Cardiac muscle cell (in vitro differentiated cells and primary cell): ENCODE data around the gene ZMYM2. TPM values are rescaled to one million over a fixed set of nuclear protein-coding genes. Genes with fewer than 3 reads are reported as not detected.

Source experiments
- DNase-seq, 2 donors: peaks; one replicate each; pipeline versions ENCODE4 v3.0.0 to v3.0.0-alpha.2; 2010 to 2017; ENCODE audit warnings: low read depth in 1 of 2, low spot score in 1 of 2
- H3K27ac ChIP-seq: fragments of 200-600 bp; sonication (generic); 2 replicates; pipeline ENCODE4 v1.5.1; 2016
- H3K27me3 ChIP-seq: fragments of 200-600 bp; sonication (generic); 2 replicates; pipeline ENCODE4 v1.6.0; 2016; ENCODE audit warnings: control low read depth
- H3K36me3 ChIP-seq: fragments of 200-600 bp; sonication (generic); 2 replicates; pipeline ENCODE4 v1.5.1; 2016; ENCODE audit warnings: control low read depth
- H3K4me1 ChIP-seq: fragments of 200-600 bp; sonication (generic); 2 replicates; pipeline ENCODE4 v1.8.1; 2017; ENCODE audit warnings: low read depth, mild to moderate bottlenecking, mixed run types
- H3K4me3 ChIP-seq: fragments of 200-600 bp; sonication (generic); 2 replicates; pipeline ENCODE4 v1.5.1; 2016; ENCODE audit warnings: mild to moderate bottlenecking
- H3K9me3 ChIP-seq: fragments of 200-600 bp; sonication (generic); 2 replicates; pipeline ENCODE4 v1.5.1; 2017; ENCODE audit warnings: low read depth, mild to moderate bottlenecking, control low read depth
- polyA plus RNA-seq: library from polyadenylated mRNA; unstranded; fragments of >200 nt; fragmentation: Nextera tagmentation; extraction: Ambion mirVana; gene quantifications from 2 replicates; pipeline ENCODE4 v1.2.1, GENCODE V29; 2016
- total RNA-seq: library from RNA; depleted of rRNA; stranded (reverse); fragments of >200 nt; gene quantifications from 2 replicates; pipeline ENCODE4 v1.2.3, GENCODE V29; 2016
- TF ChIP-seq, protein P1 (sequence below): IDR thresholded peaks from 2 replicates; pipeline ENCODE4 v1.5.1; 2012; ENCODE audit warnings: low read depth, mild to moderate bottlenecking, low read length

The ZMYM2 gene
- total and polyA plus RNA-seq, 2 experiments from 2014 or later = 42.5 to 82.1 TPM

DNA sequence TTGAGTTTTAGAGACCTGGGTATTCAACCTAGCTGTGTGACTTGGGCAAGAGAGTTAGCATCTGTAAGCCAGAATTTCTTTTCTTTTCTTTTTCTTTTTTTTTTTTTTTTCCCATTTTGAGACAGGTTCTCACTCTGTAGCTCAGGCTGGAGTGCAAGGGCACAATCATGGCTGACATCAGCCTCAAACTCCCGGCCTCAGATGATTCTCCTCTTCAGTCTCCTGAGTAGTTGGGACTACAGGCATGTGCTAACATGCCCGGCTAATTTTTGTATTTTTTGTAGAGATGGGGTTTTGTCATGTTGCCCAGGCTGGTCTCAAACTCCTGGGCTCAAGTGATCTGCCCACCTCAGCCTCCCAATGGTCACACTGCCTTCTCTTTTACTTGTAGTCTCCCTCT, 33.0 kb downstream of the ZMYM2 start:
- peaks cover 17% of the 10 kb centered on the region for H3K36me3 ChIP-seq
- TF ChIP-seq, protein P1, sequence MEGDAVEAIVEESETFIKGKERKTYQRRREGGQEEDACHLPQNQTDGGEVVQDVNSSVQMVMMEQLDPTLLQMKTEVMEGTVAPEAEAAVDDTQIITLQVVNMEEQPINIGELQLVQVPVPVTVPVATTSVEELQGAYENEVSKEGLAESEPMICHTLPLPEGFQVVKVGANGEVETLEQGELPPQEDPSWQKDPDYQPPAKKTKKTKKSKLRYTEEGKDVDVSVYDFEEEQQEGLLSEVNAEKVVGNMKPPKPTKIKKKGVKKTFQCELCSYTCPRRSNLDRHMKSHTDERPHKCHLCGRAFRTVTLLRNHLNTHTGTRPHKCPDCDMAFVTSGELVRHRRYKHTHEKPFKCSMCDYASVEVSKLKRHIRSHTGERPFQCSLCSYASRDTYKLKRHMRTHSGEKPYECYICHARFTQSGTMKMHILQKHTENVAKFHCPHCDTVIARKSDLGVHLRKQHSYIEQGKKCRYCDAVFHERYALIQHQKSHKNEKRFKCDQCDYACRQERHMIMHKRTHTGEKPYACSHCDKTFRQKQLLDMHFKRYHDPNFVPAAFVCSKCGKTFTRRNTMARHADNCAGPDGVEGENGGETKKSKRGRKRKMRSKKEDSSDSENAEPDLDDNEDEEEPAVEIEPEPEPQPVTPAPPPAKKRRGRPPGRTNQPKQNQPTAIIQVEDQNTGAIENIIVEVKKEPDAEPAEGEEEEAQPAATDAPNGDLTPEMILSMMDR = no peak
- no peaks in the 10 kb centered on the region for H3K9me3 ChIP-seq
- H3K4me3 ChIP-seq = no peak overlapping the region
- no peaks in the 10 kb centered on the region for H3K27me3 ChIP-seq
- no peak overlapping the region for H3K27ac ChIP-seq
- peaks cover 11% of the 10 kb centered on the region for H3K4me1 ChIP-seq
- no peak for DNase-seq

DNA sequence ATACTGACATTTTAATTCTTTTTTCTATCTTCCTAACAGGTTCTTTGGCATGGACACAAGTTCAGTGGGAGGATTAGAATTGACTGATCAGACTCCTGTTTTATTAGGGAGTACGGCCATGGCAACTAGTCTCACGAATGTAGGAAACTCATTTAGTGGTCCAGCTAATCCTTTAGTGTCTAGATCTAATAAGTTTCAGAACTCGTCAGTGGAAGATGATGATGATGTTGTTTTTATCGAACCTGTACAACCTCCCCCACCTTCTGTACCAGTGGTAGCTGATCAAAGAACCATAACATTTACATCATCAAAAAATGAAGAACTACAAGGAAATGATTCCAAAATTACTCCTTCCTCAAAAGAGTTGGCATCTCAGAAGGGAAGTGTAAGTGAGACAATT, 34.5 kb downstream of the ZMYM2 start:
- Histone ChIP-seq H3K4me1 (peaks cover 11% of the 10 kb centered on the region), H3K4me3 (no peak overlapping the region), H3K9me3 (no peaks in the 10 kb centered on the region), H3K27me3 (no peaks in the 10 kb centered on the region), H3K27ac (peak overlapping the region; percentile 46), H3K36me3 (peaks cover 17% of the 10 kb centered on the region)
- no peak for DNase-seq
- TF ChIP-seq, protein P1 = no peak

DNA sequence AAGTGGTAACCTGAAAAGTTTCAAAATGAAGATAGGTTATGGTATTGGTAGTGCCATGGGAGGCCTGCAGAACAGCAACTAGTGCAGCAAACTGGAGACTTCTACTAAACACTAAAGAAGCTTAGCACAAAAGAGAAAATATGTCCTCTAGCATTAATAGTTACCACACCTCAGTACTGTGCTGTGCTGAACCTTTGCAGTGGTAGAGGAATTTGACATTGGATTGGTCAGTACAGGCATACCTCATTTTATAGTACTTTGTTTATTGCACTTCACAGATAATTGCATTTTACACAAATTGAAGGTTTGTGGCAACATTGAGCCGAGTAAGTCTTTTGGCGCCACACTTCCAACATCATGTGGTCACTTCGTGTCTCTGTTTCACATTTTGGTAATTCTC, 40.4 kb downstream of the ZMYM2 start:
- TF ChIP-seq, protein P1 = no peak
- H3K27me3 ChIP-seq = no peaks in the 10 kb centered on the region
- no peak overlapping the region for H3K4me3 ChIP-seq
- no peak for DNase-seq
- peaks cover 38% of the 10 kb centered on the region for H3K4me1 ChIP-seq
- no peaks in the 10 kb centered on the region for H3K9me3 ChIP-seq
- peaks cover 6% of the 10 kb centered on the region for H3K36me3 ChIP-seq
- H3K27ac ChIP-seq = peak overlapping the region; percentile 49

DNA sequence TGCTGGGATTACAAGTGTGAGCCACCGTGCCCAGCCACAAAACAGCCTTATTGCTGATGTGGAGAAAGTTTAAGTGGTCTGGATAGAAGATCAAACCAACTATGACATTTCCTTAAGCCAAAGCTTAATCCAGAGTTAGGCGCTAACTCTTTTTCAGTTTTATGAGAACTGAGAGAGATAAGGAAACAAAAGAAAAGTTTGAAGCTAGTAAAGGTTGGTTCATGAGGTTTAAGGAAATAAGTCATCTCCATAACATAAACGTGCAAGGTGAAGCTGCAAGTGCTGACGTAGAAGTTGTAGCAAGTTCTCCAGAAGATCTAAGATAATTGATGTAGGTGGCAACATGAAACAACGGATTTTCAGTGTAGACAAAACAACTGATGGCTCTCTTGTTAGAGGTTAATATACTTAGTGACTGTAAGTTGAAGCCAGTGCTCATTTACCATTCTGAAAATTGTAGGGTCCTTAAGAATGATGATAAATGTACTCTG, 41.6 kb downstream of the ZMYM2 start:
- H3K36me3 ChIP-seq = peaks cover 7% of the 10 kb centered on the region
- no peaks in the 10 kb centered on the region for H3K27me3 ChIP-seq
- H3K27ac ChIP-seq = peak overlapping the region; percentile 49
- no peaks in the 10 kb centered on the region for H3K9me3 ChIP-seq
- DNase-seq = no peak
- H3K4me3 ChIP-seq = no peak overlapping the region
- peaks cover 40% of the 10 kb centered on the region for H3K4me1 ChIP-seq
- TF ChIP-seq, protein P1 = no peak

DNA sequence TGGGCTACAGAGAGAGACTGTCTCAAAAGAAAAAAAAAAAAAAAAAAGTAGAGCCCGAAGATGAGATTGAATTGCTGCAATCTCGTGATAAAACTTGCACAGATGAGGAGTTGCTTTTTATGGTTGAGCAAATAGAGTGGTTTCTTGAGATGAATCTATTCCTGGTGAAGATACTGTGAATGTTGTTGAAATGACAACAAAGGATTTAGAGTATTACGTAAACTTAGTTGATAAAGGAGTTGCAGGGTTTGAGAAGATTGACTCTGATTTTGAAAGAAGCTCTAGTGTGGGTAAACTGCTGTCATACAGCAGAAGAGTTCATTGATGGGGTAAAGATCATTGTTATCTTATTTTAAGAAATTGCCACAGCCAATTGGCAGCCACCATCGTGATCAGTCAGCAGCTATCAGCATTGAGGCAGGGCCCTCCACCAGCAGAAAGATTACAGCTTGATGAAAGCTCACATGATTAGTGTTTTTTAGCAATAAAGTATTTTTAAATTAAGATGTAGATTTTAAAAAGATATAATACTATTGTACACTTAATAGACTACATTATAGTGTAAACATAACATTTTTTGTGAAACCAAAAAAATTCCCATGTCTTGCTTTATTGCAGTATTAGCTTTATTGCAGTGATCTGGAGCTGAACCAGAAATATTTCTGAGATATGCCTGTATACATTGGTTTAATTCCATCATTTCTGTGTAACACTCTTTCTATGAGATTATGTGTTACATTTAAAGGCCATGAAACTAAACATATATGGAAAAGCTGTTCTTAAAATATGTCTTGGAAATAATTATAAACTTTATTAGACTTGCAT, 43.1 kb downstream of the ZMYM2 start:
- TF ChIP-seq, protein P1 = no peak
- Histone ChIP-seq H3K36me3 (peaks cover 20% of the 10 kb centered on the region), H3K9me3 (no peaks in the 10 kb centered on the region), H3K4me1 (peaks cover 40% of the 10 kb centered on the region), H3K27ac (peak overlapping the region; percentile 68), H3K27me3 (no peaks in the 10 kb centered on the region), H3K4me3 (no peak overlapping the region)
- peak in 1 of 2 donors; percentile 30 for DNase-seq
